Pulmonary artery endothelial cell (primary cell): Measurements from ENCODE around the gene SPAG16. TPM values are rescaled to one million over a fixed set of nuclear protein-coding genes. Genes with fewer than 3 reads are reported as not detected.

Experiments used
- total RNA-seq: library from RNA; depleted of rRNA; stranded (reverse); fragments of >200 nt; gene quantifications from 2 replicates; pipeline ENCODE4 v1.2.3, GENCODE V29; 2014

SPAG16 gene
- total RNA-seq, 1 donor from 2014 or later, result 11.2 TPM

Other genes starting within 250 kb of the SPAG16 start
- 0.73 and 1.4 TPM in 2 replicates for gene IKZF2, start 132.9 kb upstream of the SPAG16 start, total RNA-seq